Hematopoietic multipotent progenitor cell treated with erythropoietin and hydrocortisone succinate and interleukin-3 and kit ligand, for 6 days (in vitro differentiated cells): ENCODE measurements around the gene RETSAT.
"Not testable (repeated sequence)": the region's sequence is repeated elsewhere in the genome, so short reads cannot be mapped to it uniquely, and the experiment has no call there.

Source experiments
- DNase-seq: peaks from one replicate; pipeline ENCODE4 v3.0.0-alpha.2; 2015

RETSAT gene

GRCh38 chr2:85354286-85355072 lies at the start of gene RETSAT, which contains the start of gene ELMOD3:
TSS of gene RETSAT (minus strand) at chr2:85354528. CDS start at chr2:85354507, 21 bp downstream.
TSS of gene ELMOD3 (plus strand) at chr2:85354769. CDS start at chr2:85357199, 2,430 bp downstream.
- DNase-seq, result peak; percentile 100

- peak; percentile 47 for DNase-seq
These were observed 47.5 kb upstream of the RETSAT start for GRCh38 chr2:85401844-85402243.

GRCh38 chr2:85401464-85401805 lies 47.1 kb upstream of the RETSAT start:
- no peak for DNase-seq

- DNase-seq, result no peak
These were observed 46.5 kb upstream of the RETSAT start for GRCh38 chr2:85400541-85401463.

GRCh38 chr2:85400023-85400422 lies 45.7 kb upstream of the RETSAT start:
- DNase-seq, result no peak

GRCh38 chr2:85399183-85399455 lies 44.8 kb upstream of the RETSAT start:
- DNase-seq, result no peak

GRCh38 chr2:85398426-85399182 lies 44.3 kb upstream of the RETSAT start:
- DNase-seq, result no peak

- DNase-seq, result no peak
These were observed 43.6 kb upstream of the RETSAT start for GRCh38 chr2:85397925-85398331.

- DNase-seq, result no peak
These were observed 42.5 kb upstream of the RETSAT start for GRCh38 chr2:85396531-85397470.

- no peak for DNase-seq
These were observed 41.7 kb upstream of the RETSAT start for GRCh38 chr2:85395912-85396475.

- DNase-seq, result no peak
These were observed 40.6 kb upstream of the RETSAT start for GRCh38 chr2:85394976-85395375.

- DNase-seq, result no peak
These were observed 39.9 kb upstream of the RETSAT start for GRCh38 chr2:85394261-85394681.

GRCh38 chr2:85393836-85394235 lies 39.5 kb upstream of the RETSAT start:
- DNase-seq, result no peak

GRCh38 chr2:85390941-85391669 lies 36.8 kb upstream of the RETSAT start:
- peak; percentile 85 for DNase-seq

GRCh38 chr2:85388878-85389538 lies 34.7 kb upstream of the RETSAT start:
- DNase-seq, result no peak

GRCh38 chr2:85387754-85388153 lies 33.4 kb upstream of the RETSAT start:
- no peak for DNase-seq

GRCh38 chr2:85385746-85386145 lies 31.4 kb upstream of the RETSAT start:
- DNase-seq, result no peak

- no peak for DNase-seq
These were observed 29.5 kb upstream of the RETSAT start for GRCh38 chr2:85383850-85384249.

GRCh38 chr2:85383151-85383550 lies 28.8 kb upstream of the RETSAT start:
- not testable (repeated sequence) for DNase-seq

GRCh38 chr2:85380048-85380447 lies 25.7 kb upstream of the RETSAT start:
- DNase-seq, result no peak
